H1 (cell line): ENCODE data around the gene TMEM129. TPM values are rescaled to one million over a fixed set of nuclear protein-coding genes. Genes with fewer than 3 reads are reported as not detected.

Source experiments
- CTCF ChIA-PET: fragments of 300-600 bp; sonication (Branson Sonifier 250); formaldehyde crosslinking; loops from one replicate; lab custom pipeline; 2021; ENCODE audit not compliant: partially characterized antibody; lab: Charles Lee
- POLR2A ChIA-PET: fragments of 300-600 bp; sonication (Branson Sonifier 250); formaldehyde crosslinking; loops from one replicate; lab custom pipeline; 2021; ENCODE audit warnings: inconsistent platforms; ENCODE audit not compliant: partially characterized antibody; lab: Charles Lee
- DNase-seq, 2 experiments: peaks; one replicate each; pipeline versions ENCODE4 v3.0.0 to v3.0.0-alpha.2; 2010 to 2022; ENCODE audit warnings: low spot score in 2 of 2, low read depth in 1 of 2, mixed read lengths in 1 of 2
- FAIRE-seq: peaks from 2 replicates; lab custom pipeline; 2011; peaks lifted over from hg19 to GRCh38; lab: Jason Lieb, UNC
- H2AFZ ChIP-seq: 2 replicates; pipeline ENCODE4 v1.8.1; 2012; ENCODE audit warnings: low read length, inconsistent platforms
- H2AK5ac ChIP-seq: 2 replicates; pipeline ENCODE4 v1.6.1; 2013; ENCODE audit warnings: low read depth, low read length
- H2BK120ac ChIP-seq: replicated peaks from 2 replicates; pipeline ENCODE3; 2013; ENCODE audit warnings: low read depth, low read length, inconsistent platforms
- H2BK12ac ChIP-seq: 2 replicates; pipeline ENCODE4 v1.6.1; 2013; ENCODE audit warnings: low read depth, low read length
- H2BK15ac ChIP-seq: 2 replicates; pipeline ENCODE4 v1.6.1; 2013; ENCODE audit warnings: low read length
- H2BK20ac ChIP-seq: 2 replicates; pipeline ENCODE4 v1.6.1; 2013; ENCODE audit warnings: low read length
- H2BK5ac ChIP-seq: 2 replicates; pipeline ENCODE4 v1.6.1; 2013; ENCODE audit warnings: low read depth, low read length
- H3K14ac ChIP-seq: 2 replicates; pipeline ENCODE4 v1.6.1; 2013; ENCODE audit warnings: inconsistent platforms; ENCODE audit not compliant: insufficient read length
- H3K18ac ChIP-seq: 2 replicates; pipeline ENCODE4 v1.6.1; 2013; ENCODE audit warnings: low read length; ENCODE audit errors: extremely low read depth
- H3K23ac ChIP-seq: 2 replicates; pipeline ENCODE4 v1.6.1; 2013; ENCODE audit warnings: inconsistent platforms; ENCODE audit not compliant: insufficient read length
- H3K23me2 ChIP-seq: 2 replicates; pipeline ENCODE4 v1.6.1; 2013; ENCODE audit warnings: low read depth, low read length
- H3K27ac ChIP-seq: 2 replicates; pipeline ENCODE4 v1.6.1; 2011; ENCODE audit warnings: low read depth, low read length, inconsistent platforms
- H3K27me3 ChIP-seq, 4 experiments: replicated peaks in 1 of 4; 1 replicate in 1 of 4; 2 replicates in 3 of 4; pipeline versions ENCODE4 v1.6.1 to v1.8.1; 2011 to 2013; ENCODE audit warnings: low read length in 3 of 4, mild to moderate bottlenecking in 3 of 4, inconsistent platforms in 2 of 4, mixed read lengths in 2 of 4, moderate library complexity in 1 of 4; ENCODE audit not compliant: control insufficient read depth in 3 of 4, insufficient read depth in 3 of 4; ENCODE audit errors: extremely low read depth in 1 of 4
- H3K36me3 ChIP-seq, 4 experiments: 2 replicates each; pipeline versions ENCODE4 v1.6.1 to v1.8.1; 2011 to 2013; ENCODE audit warnings: mild to moderate bottlenecking in 4 of 4, low read length in 3 of 4, moderate library complexity in 2 of 4, control low read depth in 1 of 4, inconsistent platforms in 1 of 4; ENCODE audit not compliant: insufficient read depth in 4 of 4, control insufficient read depth in 2 of 4
- H3K4ac ChIP-seq: replicated peaks from 2 replicates; pipeline ENCODE3; 2013; ENCODE audit warnings: low read length, low read depth, mixed read lengths, inconsistent platforms; ENCODE audit not compliant: insufficient read length
- H3K4me1 ChIP-seq, 4 experiments: replicated peaks in 1 of 4; 1 replicate in 1 of 4; 2 replicates in 3 of 4; pipeline versions ENCODE4 v1.6.1 to v1.8.1; 2011 to 2013; ENCODE audit warnings: low read length in 3 of 4, inconsistent platforms in 2 of 4, mixed read lengths in 1 of 4; ENCODE audit not compliant: insufficient read depth in 4 of 4, control insufficient read depth in 3 of 4
- H3K4me2 ChIP-seq, 2 experiments: 2 replicates each; pipeline versions ENCODE4 v1.6.1 to v1.8.1; 2011 to 2013; ENCODE audit warnings: low read depth in 2 of 2, low read length in 2 of 2, control low read depth in 1 of 2, inconsistent platforms in 1 of 2, mild to moderate bottlenecking in 1 of 2; ENCODE audit not compliant: insufficient read depth in 1 of 2
- H3K4me3 ChIP-seq, 4 experiments: fragments of 200-600, 300-600 bp in 1 of 4; sonication (generic), shearing (Covaris generic), sonication (Bioruptor Twin) in 1 of 4; 2 replicates each; pipeline versions ENCODE4 v1.5.1 to v1.8.1; 2011 to 2016; ENCODE audit warnings: low read length in 4 of 4, low read depth in 3 of 4, control low read depth in 2 of 4, inconsistent platforms in 2 of 4, mild to moderate bottlenecking in 2 of 4, mixed read lengths in 1 of 4, moderate library complexity in 1 of 4; ENCODE audit not compliant: insufficient read depth in 2 of 4; ENCODE audit errors: extremely low read depth in 1 of 4
- H3K56ac ChIP-seq: replicated peaks from 2 replicates; pipeline ENCODE3; 2013; ENCODE audit warnings: low read depth, mild to moderate bottlenecking, mixed read lengths, low read length, inconsistent platforms; ENCODE audit not compliant: insufficient read length
- H3K79me1 ChIP-seq: 2 replicates; pipeline ENCODE4 v1.6.1; 2013; ENCODE audit warnings: low read depth, low read length, control low read depth
- H3K79me2 ChIP-seq, 2 experiments: 2 replicates each; pipeline versions ENCODE4 v1.6.1 to v1.8.1; 2012 to 2013; ENCODE audit warnings: low read length in 2 of 2, mild to moderate bottlenecking in 2 of 2, inconsistent platforms in 1 of 2; ENCODE audit not compliant: insufficient read depth in 2 of 2, control insufficient read depth in 1 of 2
- H3K9ac ChIP-seq, 4 experiments: replicated peaks in 1 of 4; 1 replicate in 1 of 4; 2 replicates in 3 of 4; pipeline versions ENCODE4 v1.6.1 to v1.8.1; 2011 to 2013; ENCODE audit warnings: low read depth in 3 of 4, low read length in 3 of 4, control low read depth in 2 of 4, mild to moderate bottlenecking in 2 of 4, moderate library complexity in 2 of 4, inconsistent platforms in 1 of 4; ENCODE audit errors: extremely low read depth in 1 of 4
- H3K9me3 ChIP-seq, 2 experiments: 2 replicates each; pipeline versions ENCODE4 v1.6.1 to v1.8.1; 2012 to 2013; ENCODE audit warnings: mild to moderate bottlenecking in 2 of 2, moderate library complexity in 2 of 2, control low read depth in 1 of 2, inconsistent platforms in 1 of 2, low read depth in 1 of 2, low read length in 1 of 2, mixed read lengths in 1 of 2; ENCODE audit not compliant: insufficient read depth in 2 of 2
- H4K20me1 ChIP-seq, 2 experiments: replicated peaks in 1 of 2; 2 replicates each; pipeline versions ENCODE3 to v1.8.1; 2011 to 2013; ENCODE audit warnings: inconsistent platforms in 2 of 2, low read length in 2 of 2, mild to moderate bottlenecking in 1 of 2; ENCODE audit not compliant: insufficient read depth in 2 of 2, control insufficient read depth in 1 of 2
- H4K5ac ChIP-seq: 2 replicates; pipeline ENCODE4 v1.6.1; 2013; ENCODE audit warnings: low read length, low read depth, mixed read lengths, inconsistent platforms; ENCODE audit not compliant: insufficient read length
- H4K8ac ChIP-seq: 2 replicates; pipeline ENCODE4 v1.8.0; 2013; ENCODE audit warnings: mild to moderate bottlenecking, moderate library complexity, low read length, inconsistent platforms; ENCODE audit not compliant: insufficient read depth; ENCODE audit errors: extremely low read depth
- H4K91ac ChIP-seq: replicated peaks from 2 replicates; pipeline ENCODE3; 2013; ENCODE audit warnings: low read length, mixed read lengths, inconsistent platforms; ENCODE audit not compliant: insufficient read length
- CTCF ChIP-seq, 3 experiments: IDR thresholded peaks; 1 replicate in 2 of 3; 2 replicates in 1 of 3; pipeline versions ENCODE4 v1.5.1 to v1.6.1; 2011; ENCODE audit warnings: low read length in 3 of 3, mild to moderate bottlenecking in 3 of 3, inconsistent platforms in 2 of 3, low read depth in 1 of 3, moderate library complexity in 1 of 3; ENCODE audit not compliant: insufficient read depth in 1 of 3; ENCODE audit errors: control extremely low read depth in 1 of 3
- FOSL1 ChIP-seq: IDR thresholded peaks from 2 replicates; pipeline ENCODE4 v1.6.1; 2011; ENCODE audit warnings: mild to moderate bottlenecking, low read depth, low read length, moderate library complexity; ENCODE audit not compliant: insufficient read depth
- HDAC6 ChIP-seq: IDR thresholded peaks from one replicate; pipeline ENCODE4 v1.7.1; 2012; ENCODE audit warnings: low read depth, mild to moderate bottlenecking, inconsistent platforms, low read length, moderate library complexity
- JUND ChIP-seq: IDR thresholded peaks from 2 replicates; pipeline ENCODE4 v1.6.1; 2011; ENCODE audit warnings: mild to moderate bottlenecking, improper control_type of control experiment, low read length
- RBBP5 ChIP-seq: IDR thresholded peaks from 2 replicates; pipeline ENCODE4 v1.7.1; 2012; ENCODE audit warnings: low read depth, mild to moderate bottlenecking, inconsistent platforms, low read length, moderate library complexity, borderline replicate concordance
- WGBS, 2 experiments: shearing (Covaris generic) in 1 of 2; methylation state at CpG; one replicate each; pipeline versions ENCODE4 v1.1.6 to v1.1.7; 2013 to 2015; ENCODE audit warnings: low lambda C conversion rate in 2 of 2, mixed read lengths in 2 of 2, inconsistent platforms in 1 of 2, low coverage in 1 of 2, missing lambda C conversion rate in 1 of 2; ENCODE audit not compliant: insufficient replicate concordance in 2 of 2, insufficient coverage in 1 of 2, insufficient read length in 1 of 2; ENCODE audit errors: extremely low coverage in 1 of 2, missing lambda C conversion rate in 1 of 2; 5-methylcytosine and 5-hydroxymethylcytosine counted together
- polyA plus RNA-seq, 7 experiments: library from polyadenylated mRNA; depleted of rRNA in 3 of 7; stranded (reverse) in 5 of 7; unstranded in 2 of 7; fragments of >200 nt in 5 of 7; fragments of 200-250 nt in 2 of 7; gene quantifications; 1 replicate in 5 of 7; 2 replicates in 1 of 7; 4 replicates in 1 of 7; pipeline versions ENCODE4 v1.2.1 to v1.2.3, GENCODE V29; 2011 to 2013; ENCODE audit warnings: missing spikeins in 2 of 7, mixed read lengths in 2 of 7
- total RNA-seq: library from RNA; stranded (reverse); fragmentation: NEBNext Ultra II Directional; extraction: Animal tissue kit (Norgen Biotek cat#: 25700); gene quantifications from 2 replicates; pipeline ENCODE4 v1.2.1, GENCODE V29; 2021

The TMEM129 gene
- total and polyA plus RNA-seq, 2 of the 8 experiments (the other 6 are each of a cell fraction or from before 2014, with no cell fraction given) = 31.5 to 58.7 TPM

- DNase-seq = no peak
- peak overlapping the region; percentile 82; the same call in 1 of the 2 replicates for H2AK5ac ChIP-seq
- H3K4me2 ChIP-seq = no peak overlapping the region
Measured at GRCh38 chr4:1762264-1763010, 41.3 kb upstream of the TMEM129 start.

More at GRCh38 chr4:1762264-1763010, 41.3 kb upstream of the TMEM129 start:
- H2BK5ac ChIP-seq = peak overlapping the region; percentile 60; the same call in 1 of the 2 replicates
- H3K14ac ChIP-seq = no peak overlapping the region
- TF ChIP-seq FOSL1 (no peak), CTCF (IDR thresholded peaks at IDR 0.05; ENCODE audit: control extremely low read depth in 1 of 3, insufficient read depth in 1 of 3, low read depth in 1 of 3, low read length in 3 of 3) (no peak), RBBP5 (no peak), JUND (no peak), HDAC6 (no peak)
- TF ChIP-seq, all 59 proteins: peak for 0
- Histone ChIP-seq H2AFZ (no peak overlapping the region), H2BK120ac (no peak overlapping the region), H3K4me3 (no peak overlapping the region), H4K20me1 (no peaks in the 10 kb centered on the region), H3K79me1 (no peaks in the 10 kb centered on the region), H3K18ac (no peak overlapping the region), H4K8ac (no peak overlapping the region; the same call in 1 of the 2 replicates), H2BK15ac (peak overlapping the region; percentile 53; the same call in 1 of the 2 replicates), H2BK20ac (no peak overlapping the region), H3K9me3 (no peaks in the 10 kb centered on the region), H3K23me2 (peaks cover 4% of the 10 kb centered on the region; the same call in 1 of the 2 replicates), H3K4ac (no peak overlapping the region), H3K36me3 (no peaks in the 10 kb centered on the region), H2BK12ac (peak overlapping the region; percentile 90; the same call in 1 of the 2 replicates), H3K23ac (no peak overlapping the region), H3K27ac (no peak overlapping the region), H3K4me1 (peaks cover 0 to 24% (median 12%) of the 10 kb centered on the region in 4 experiments; a peak in 6 of 7 replicates), H3K56ac (no peak overlapping the region), H3K79me2 (no peaks in the 10 kb centered on the region), H3K27me3 (peaks cover 0 to 3% (median 0%) of the 10 kb centered on the region in 4 experiments; a peak in 2 of 7 replicates), H3K9ac (no peak overlapping the region), H4K5ac (no peak overlapping the region), H4K91ac (peak overlapping the region; percentile 32)
- POLR2A ChIA-PET = interaction anchor here (1.0 to 1.9 kb wide), 2 partner anchors 10 to 30 kb away, joined by 3 to 5 read pairs; partner anchors contain the start of gene FGFR3
- WGBS, 2 experiments = 89% methylated on average over 18 of the region's 20 CpGs; no CpG with 5 or more reads in 1 of the 2 experiments
- no peak for FAIRE-seq
- CTCF ChIA-PET = interaction anchor here (52.9 to 71.2 kb wide), 2 partner anchors 3 to 26 kb away, joined by 2507 read pairs; partner anchors contain the start of gene FGFR3
